HUES64 (cell line): ENCODE data around the gene SERPINH1.

Source experiments
- H3K27ac ChIP-seq: 2 replicates; pipeline ENCODE4 v1.7.0; 2013; ENCODE audit warnings: low read depth, low read length, inconsistent platforms
- H3K27me3 ChIP-seq: 2 replicates; pipeline ENCODE4 v1.6.1; 2013; ENCODE audit warnings: mild to moderate bottlenecking, low read length; ENCODE audit not compliant: insufficient read depth
- H3K36me3 ChIP-seq: 2 replicates; pipeline ENCODE4 v1.6.1; 2013; ENCODE audit warnings: mild to moderate bottlenecking, low read length; ENCODE audit not compliant: insufficient read depth
- H3K4me1 ChIP-seq: 2 replicates; pipeline ENCODE4 v1.6.1; 2013; ENCODE audit warnings: mild to moderate bottlenecking, low read length, moderate library complexity; ENCODE audit not compliant: insufficient read depth
- H3K4me3 ChIP-seq: 2 replicates; pipeline ENCODE4 v1.5.1; 2013; ENCODE audit warnings: mild to moderate bottlenecking, low read length, moderate library complexity
- H3K9ac ChIP-seq: 2 replicates; pipeline ENCODE4 v1.6.1; 2013; ENCODE audit warnings: mild to moderate bottlenecking, low read depth, low read length
- H3K9me3 ChIP-seq: 2 replicates; pipeline ENCODE4 v1.6.1; 2013; ENCODE audit warnings: low read depth, low read length; ENCODE audit not compliant: insufficient read depth
- WGBS: fragments of 150-250, 120-280 bp; methylation state at CpG from one replicate; pipeline ENCODE4 v1.1.7; 2013; ENCODE audit warnings: missing lambda C conversion rate; 5-methylcytosine and 5-hydroxymethylcytosine counted together

The SERPINH1 gene

DNA sequence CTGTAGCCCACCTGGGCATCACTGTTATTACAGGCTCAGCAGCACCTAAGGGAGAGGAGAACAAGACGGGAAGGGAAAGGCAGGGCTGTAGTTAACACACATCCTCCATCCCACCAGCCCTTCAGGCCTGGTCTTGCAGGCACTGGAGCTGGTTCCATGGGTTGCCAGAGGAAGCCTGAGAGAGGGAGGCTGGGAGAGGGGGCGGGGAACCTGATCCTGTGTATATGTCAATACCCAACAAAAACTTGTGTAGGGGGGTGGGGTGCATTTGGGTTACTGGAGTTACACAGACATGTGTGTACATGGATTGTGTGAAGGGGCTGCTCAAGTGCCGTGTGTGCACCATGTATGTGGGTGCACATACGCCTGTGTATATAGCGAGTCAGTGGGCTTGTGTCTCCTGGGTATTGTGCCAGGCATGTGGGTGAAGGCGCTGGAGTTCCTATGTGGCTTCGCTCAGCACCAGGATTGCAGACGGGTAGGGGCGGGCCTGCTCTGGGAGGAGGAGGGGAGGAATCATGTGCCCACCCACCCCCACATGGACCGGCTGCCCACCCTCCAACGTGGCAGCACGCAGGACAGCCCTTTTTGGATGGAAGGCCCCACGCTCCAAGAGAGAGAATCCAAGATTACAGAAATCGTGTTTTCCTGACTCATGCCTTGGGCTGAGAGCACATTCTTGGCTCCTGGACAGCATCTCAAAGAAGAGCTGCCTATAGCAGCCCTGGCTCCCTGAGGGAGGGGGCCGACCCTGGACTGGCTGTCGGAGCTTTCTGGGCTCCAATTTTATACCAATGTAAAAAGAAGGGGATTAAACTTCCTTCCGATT lies 4.2 kb upstream of the SERPINH1 start:
- Histone ChIP-seq H3K9me3 (no peaks in the 10 kb centered on the region), H3K4me3 (no peak overlapping the region), H3K27me3 (no peaks in the 10 kb centered on the region), H3K4me1 (peaks cover 46% of the 10 kb centered on the region), H3K36me3 (no peaks in the 10 kb centered on the region), H3K27ac (peak overlapping the region; percentile 12; the same call in 1 of the 2 replicates), H3K9ac (no peak overlapping the region)
- WGBS: 84% methylated on average over 16 of the region's 17 CpGs

DNA sequence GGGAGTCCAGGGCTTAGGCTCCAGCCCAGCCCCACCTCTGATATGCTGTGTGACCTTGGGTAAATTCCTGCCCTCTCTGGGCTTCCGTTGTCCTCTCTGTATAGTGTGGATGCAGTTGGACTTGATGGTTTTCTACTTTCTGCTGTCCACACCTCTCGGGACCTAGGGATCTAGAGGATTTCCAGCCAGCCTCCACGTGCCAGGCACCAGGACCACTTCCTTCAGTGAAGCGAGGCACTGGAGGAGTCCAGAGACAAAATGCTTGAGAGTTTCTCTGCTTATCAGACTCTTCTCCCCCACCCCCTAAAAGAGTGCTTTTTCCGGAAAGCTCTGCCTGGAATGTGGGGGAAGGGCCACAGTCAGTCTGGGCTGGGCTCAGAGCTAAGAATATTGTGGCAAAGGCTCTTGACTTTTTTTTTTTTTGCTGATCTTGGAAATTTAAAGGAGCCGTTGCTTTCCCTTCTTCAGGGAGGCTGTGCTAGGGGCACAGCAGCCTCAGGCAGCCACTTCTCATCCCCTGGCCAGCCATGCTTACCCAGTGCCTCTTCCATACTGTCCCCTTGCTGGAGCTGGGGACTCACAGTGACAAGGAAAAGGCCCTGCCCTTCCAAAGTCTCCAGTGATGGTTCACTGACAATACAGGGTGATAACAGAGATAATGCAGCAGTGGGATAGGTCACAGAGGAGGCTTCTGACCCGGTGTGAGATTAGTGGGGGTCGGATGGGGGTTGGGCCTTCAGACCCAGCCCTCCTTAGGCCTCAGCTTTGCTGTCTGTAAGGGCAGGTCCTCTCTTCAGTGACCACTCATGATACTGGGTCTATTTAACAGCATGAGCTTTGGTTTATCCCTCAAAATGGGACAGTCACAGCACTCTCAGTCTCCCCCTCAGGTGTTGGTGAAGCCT lies 2.9 kb upstream of the SERPINH1 start:
- Histone ChIP-seq H3K4me3 (no peak overlapping the region), H3K4me1 (peaks cover 50% of the 10 kb centered on the region), H3K27ac (peak overlapping the region; percentile 70), H3K36me3 (peaks cover 5% of the 10 kb centered on the region), H3K27me3 (no peaks in the 10 kb centered on the region), H3K9ac (peak overlapping the region; percentile 38), H3K9me3 (no peaks in the 10 kb centered on the region)
- WGBS: 41% methylated on average over 8 of the region's 8 CpGs

DNA sequence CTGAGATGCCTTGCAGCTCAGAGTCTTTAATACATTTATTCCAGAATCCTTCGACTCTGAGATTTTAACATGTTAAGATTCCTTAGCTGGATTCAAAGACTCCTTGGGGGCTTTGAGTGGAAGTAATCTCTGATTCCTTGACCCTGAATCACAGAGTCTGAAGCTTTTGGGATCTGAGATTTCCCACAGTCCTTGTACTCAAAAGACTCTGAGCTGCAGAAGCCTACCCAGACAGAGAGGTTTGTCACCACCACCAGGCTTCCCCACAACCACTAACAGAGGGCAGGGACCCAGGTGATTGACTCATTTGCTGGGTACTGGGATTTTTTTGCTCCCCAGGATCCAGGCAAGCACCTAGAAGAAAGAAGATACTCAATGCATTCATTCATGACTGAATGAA lies 1.4 kb upstream of the SERPINH1 start:
- 83% methylated on average over 1 of the region's 1 CpG for WGBS
- Histone ChIP-seq H3K4me3 (no peak overlapping the region), H3K4me1 (peaks cover 62% of the 10 kb centered on the region)

DNA sequence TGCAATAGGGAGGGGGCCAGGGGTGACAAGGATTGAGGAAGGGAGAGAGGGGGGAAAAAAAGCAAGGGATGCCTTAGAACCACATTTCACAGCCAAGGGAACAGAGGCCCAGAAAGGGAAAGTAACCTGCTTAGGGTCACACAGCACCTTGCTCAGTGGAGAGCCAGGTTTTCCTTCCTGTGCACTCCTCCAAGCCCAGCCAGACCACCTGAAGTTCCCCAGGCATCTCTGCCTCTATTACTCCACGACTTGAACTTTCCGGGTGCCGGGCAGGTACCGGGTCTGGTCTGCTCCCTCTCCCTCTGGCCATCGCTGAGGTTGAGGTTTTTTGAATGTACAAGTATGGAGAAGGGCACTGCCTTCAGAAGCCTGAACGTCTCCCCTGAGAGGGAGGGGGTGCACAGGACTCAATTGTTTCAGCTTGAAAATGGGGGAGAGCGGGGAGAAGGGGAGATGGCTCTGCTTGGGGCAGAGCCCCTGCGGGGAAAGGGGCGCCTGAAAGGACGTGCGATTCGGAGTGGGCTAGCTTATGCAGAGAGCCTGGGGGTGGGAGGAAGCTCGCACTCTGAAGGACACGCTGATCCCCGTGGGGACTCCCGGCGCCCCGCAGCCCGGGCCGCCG lies 516 bp upstream of the SERPINH1 start:
- Histone ChIP-seq H3K4me3 (peak overlapping the region; percentile 92), H3K4me1 (peaks cover 65% of the 10 kb centered on the region), H3K27me3 (no peaks in the 10 kb centered on the region), H3K36me3 (peaks cover 22% of the 10 kb centered on the region), H3K27ac (peak overlapping the region; percentile 99), H3K9ac (peak overlapping the region; percentile 99), H3K9me3 (no peaks in the 10 kb centered on the region)
- 8% methylated on average over 21 of the region's 21 CpGs for WGBS

More for the DNA sequence above, 1.4 kb upstream of the SERPINH1 start:
- Histone ChIP-seq H3K9ac (no peak overlapping the region), H3K27ac (peak overlapping the region; percentile 26; the same call in 1 of the 2 replicates), H3K36me3 (peaks cover 13% of the 10 kb centered on the region), H3K9me3 (no peaks in the 10 kb centered on the region), H3K27me3 (no peaks in the 10 kb centered on the region)

DNA sequence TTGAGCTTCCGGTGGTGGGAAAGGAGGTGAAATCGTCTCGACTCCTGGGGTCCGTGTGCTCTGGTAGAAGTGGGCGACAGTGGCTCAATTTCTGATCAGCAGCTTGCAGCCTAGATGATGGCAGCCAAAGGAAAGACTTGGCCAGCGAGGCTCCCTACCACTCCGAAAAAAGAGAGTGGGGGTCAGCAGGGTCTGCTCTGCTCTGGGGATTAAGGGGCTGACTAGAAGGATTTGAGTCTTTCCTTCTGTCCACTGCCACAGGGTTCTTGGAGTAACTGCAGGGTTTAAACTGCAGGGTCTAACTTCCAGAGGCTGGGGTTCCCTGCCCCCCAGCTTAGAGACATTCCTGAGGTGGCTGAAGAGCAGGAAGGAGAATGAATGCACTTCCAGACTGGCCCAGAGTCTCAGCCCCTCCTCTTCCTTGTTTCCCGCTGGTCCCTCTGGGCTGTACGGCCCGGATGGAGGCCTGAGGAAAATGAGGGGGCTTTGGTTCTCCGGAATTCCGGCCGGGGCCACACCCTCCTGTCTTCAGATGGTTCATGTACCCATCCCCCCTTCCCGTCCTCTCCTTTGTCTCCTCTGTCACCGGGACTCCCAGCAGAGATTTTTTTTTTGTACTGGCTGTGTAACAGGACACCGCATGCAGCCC lies 907 bp downstream of the SERPINH1 start:
- peaks cover 55% of the 10 kb centered on the region for H3K4me1 ChIP-seq
- H3K27me3 ChIP-seq: no peaks in the 10 kb centered on the region
- peaks cover 37% of the 10 kb centered on the region for H3K36me3 ChIP-seq
- peak overlapping the region; percentile 99 for H3K9ac ChIP-seq
- H3K9me3 ChIP-seq: no peaks in the 10 kb centered on the region
- H3K4me3 ChIP-seq: peak overlapping the region; percentile 92
- under 1% methylated on average over 16 of the region's 16 CpGs for WGBS
- H3K27ac ChIP-seq: peak overlapping the region; percentile 99

DNA sequence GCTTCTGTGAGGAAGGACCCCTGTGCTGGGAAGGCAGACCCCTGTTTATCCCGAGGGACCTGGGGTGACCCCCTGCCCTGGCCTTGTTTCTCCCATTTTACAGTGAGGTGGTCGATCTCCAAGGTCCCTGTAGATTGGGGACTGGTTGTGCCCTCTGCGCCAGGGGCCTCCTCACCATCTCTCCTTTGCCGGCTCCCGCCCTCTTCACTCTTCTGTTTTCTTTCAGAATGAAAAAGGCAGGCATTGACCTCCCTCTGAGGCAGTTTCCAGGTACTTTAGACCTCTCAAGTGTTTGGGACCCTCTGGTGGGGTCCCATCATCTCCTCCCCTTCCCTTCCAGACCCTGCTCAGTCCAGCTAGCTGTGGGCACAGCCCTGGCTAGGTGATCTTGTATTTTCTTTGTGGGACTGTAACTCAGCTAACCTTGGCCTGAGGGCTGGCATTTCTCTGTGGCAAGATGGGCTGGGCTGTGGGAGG lies 1.5 kb downstream of the SERPINH1 start:
- Histone ChIP-seq H3K27ac (peak overlapping the region; percentile 99), H3K9ac (peak overlapping the region; percentile 99), H3K4me3 (peak overlapping the region; percentile 92), H3K27me3 (no peaks in the 10 kb centered on the region), H3K9me3 (no peaks in the 10 kb centered on the region), H3K36me3 (peaks cover 42% of the 10 kb centered on the region), H3K4me1 (peaks cover 49% of the 10 kb centered on the region)
- WGBS: 2% methylated on average over 5 of the region's 5 CpGs

DNA sequence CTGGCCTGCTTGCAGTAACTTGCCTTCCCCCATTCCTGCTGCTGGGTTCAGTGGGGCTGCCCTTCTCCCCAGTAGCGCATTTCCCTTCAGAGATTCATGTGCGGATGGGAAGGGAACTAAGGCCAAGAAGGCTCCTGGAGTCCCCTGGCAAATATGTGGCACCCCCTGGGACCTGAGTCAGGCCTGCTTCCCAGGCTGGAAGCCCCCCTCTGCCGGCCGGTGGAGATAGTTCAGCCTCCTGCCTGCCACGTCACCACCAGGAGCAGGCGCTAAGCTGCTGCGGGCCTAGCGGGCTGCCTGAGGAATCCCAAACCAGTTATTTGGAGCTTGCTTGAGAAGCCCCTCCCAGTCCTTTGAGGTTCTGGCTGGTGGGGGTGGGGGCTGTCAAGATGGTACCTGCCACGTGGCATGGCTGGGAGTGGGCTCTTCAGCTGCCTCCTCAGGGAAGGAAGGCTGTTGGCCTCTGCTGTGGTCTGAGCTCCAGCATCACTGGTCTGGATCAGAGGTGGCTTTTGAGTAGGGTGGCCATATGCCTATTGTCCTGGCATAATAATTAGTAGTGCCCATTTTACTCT lies 2.0 kb downstream of the SERPINH1 start:
- WGBS: 5% methylated on average over 9 of the region's 9 CpGs
- Histone ChIP-seq H3K27ac (peak overlapping the region; percentile 99), H3K27me3 (no peaks in the 10 kb centered on the region), H3K9me3 (no peaks in the 10 kb centered on the region), H3K9ac (peak overlapping the region; percentile 99), H3K4me3 (peak overlapping the region; percentile 92), H3K4me1 (peaks cover 44% of the 10 kb centered on the region), H3K36me3 (peaks cover 48% of the 10 kb centered on the region)

DNA sequence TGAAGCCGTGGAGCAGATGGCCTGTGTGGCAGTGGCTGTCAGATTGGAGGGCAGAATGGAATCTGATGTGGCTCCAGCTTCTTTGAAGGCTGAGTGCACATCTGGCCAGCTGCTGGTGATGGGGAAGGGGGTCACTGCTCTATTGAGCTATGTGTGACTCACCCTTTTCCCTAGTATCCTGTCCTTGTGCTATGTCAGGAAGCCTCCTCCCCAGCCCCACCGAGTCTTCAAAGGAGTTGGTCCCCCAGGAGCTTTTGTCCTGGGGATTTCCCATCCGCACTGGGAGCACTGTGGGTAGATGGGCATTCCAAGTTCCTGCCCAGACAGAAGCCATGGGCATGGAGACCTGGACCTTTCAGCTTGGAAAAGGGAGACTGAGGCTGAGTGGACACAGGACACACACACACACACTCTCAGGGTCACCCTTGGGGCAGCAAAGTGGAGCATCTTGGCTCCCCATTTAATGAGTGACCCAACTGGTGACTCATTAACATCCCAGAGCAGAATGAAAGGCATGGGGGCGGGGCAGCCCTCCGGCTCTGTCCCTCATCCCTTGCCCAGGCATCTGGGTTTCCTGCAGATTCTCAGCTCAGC lies 3.3 kb downstream of the SERPINH1 start:
- Histone ChIP-seq H3K36me3 (peaks cover 59% of the 10 kb centered on the region), H3K9ac (no peak overlapping the region), H3K27ac (peak overlapping the region; percentile 99; the same call in 1 of the 2 replicates), H3K27me3 (no peaks in the 10 kb centered on the region), H3K9me3 (no peaks in the 10 kb centered on the region), H3K4me3 (peak overlapping the region; percentile 11; the same call in 1 of the 2 replicates), H3K4me1 (peaks cover 33% of the 10 kb centered on the region)
- 52% methylated on average over 5 of the region's 5 CpGs for WGBS

DNA sequence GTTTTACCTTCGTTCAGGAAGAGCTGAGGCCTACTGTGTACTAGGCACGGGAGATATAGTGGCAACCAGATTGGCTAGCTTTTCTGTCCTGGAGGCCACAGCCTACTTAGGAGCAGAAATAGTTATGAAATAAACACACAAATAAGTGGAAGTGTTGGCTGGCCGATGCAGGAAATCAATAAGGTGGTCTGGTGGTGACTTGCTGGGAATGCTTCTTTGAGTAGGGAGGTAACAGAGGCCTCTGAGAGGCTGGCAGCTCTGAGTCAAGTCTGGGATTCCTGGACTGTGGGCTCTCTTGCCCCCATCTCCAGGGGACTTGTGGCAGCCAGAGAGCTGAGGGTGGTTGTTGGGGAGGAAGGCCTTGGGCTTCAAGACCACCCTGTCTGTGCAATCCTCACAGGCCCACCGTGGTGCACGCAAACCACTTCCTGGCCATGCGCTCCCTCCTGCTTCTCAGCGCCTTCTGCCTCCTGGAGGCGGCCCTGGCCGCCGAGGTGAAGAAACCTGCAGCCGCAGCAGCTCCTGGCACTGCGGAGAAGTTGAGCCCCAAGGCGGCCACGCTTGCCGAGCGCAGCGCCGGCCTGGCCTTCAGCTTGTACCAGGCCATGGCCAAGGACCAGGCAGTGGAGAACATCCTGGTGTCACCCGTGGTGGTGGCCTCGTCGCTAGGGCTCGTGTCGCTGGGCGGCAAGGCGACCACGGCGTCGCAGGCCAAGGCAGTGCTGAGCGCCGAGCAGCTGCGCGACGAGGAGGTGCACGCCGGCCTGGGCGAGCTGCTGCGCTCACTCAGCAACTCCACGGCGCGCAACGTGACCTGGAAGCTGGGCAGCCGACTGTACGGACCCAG lies 4.1 kb downstream of the SERPINH1 start:
- WGBS: 94% methylated on average over 43 of the region's 43 CpGs
- no peaks in the 10 kb centered on the region for H3K27me3 ChIP-seq
- H3K4me3 ChIP-seq: peak overlapping the region; percentile 11; the same call in 1 of the 2 replicates
- H3K36me3 ChIP-seq: peaks cover 67% of the 10 kb centered on the region
- H3K9ac ChIP-seq: no peak overlapping the region
- H3K4me1 ChIP-seq: peaks cover 25% of the 10 kb centered on the region
- peak overlapping the region; percentile 51 for H3K27ac ChIP-seq
- no peaks in the 10 kb centered on the region for H3K9me3 ChIP-seq
